MCF 10A (cell line): ENCODE measurements around the gene PELO. TPM values are rescaled to one million over a fixed set of nuclear protein-coding genes. Genes with fewer than 3 reads are reported as not detected.

Experiments
- BruUV-seq: library from RNA; stranded (reverse); fragments of 400-500 nt; replicated peaks from 2 replicates; lab custom pipeline; 2021; lab: Mats Ljungman, UMichigan
- CTCF ChIA-PET: fragments of 300-600 bp; sonication (Branson Sonifier 250); formaldehyde crosslinking; extraction: SDS; loops from one replicate; lab custom pipeline; 2021; ENCODE audit warnings: antibody characterized with exemption, inconsistent platforms; lab: Yijun Ruan, JAX
- POLR2A ChIA-PET: fragments of 300-600, 350-650 bp; sonication (Branson Sonifier 250); formaldehyde crosslinking; extraction: SDS; loops from one replicate; lab custom pipeline; 2020; ENCODE audit warnings: antibody characterized with exemption, inconsistent platforms; lab: Yijun Ruan, JAX
- DNase-seq: peaks from one replicate; pipeline ENCODE4 v3.0.0-alpha.2; 2018; ENCODE audit not compliant: unreplicated experiment
- H3K27ac Mint-ChIP-seq: one replicate; pipeline ENCODE4 v1.8.0; 2022; ENCODE audit warnings: mild to moderate bottlenecking, low read depth, mixed read lengths; ENCODE audit not compliant: unreplicated experiment
- H3K27me3 Mint-ChIP-seq: one replicate; pipeline ENCODE4 v1.8.0; 2022; ENCODE audit warnings: mixed read lengths; ENCODE audit not compliant: insufficient read depth, unreplicated experiment
- H3K36me3 Mint-ChIP-seq: one replicate; pipeline ENCODE4 v1.8.0; 2022; ENCODE audit warnings: mild to moderate bottlenecking, moderate library complexity, mixed read lengths; ENCODE audit not compliant: insufficient read depth, unreplicated experiment
- H3K4me1 Mint-ChIP-seq: one replicate; pipeline ENCODE4 v1.8.0; 2022; ENCODE audit warnings: mixed read lengths; ENCODE audit not compliant: insufficient read depth, unreplicated experiment
- H3K4me3 Mint-ChIP-seq: one replicate; pipeline ENCODE4 v1.8.0; 2022; ENCODE audit warnings: mild to moderate bottlenecking, moderate library complexity, mixed read lengths; ENCODE audit not compliant: unreplicated experiment
- H3K9me3 Mint-ChIP-seq: one replicate; pipeline ENCODE4 v1.8.0; 2022; ENCODE audit warnings: mixed read lengths; ENCODE audit not compliant: unreplicated experiment
- intact Hi-C: fragments of 100-400 bp; cut with micrococcal nuclease; formaldehyde crosslinking; loops from 2 replicates; pipeline ENCODE4 v1.14.1; 2022
- total RNA-seq: library from RNA; stranded (reverse); gene quantifications from 2 replicates; pipeline ENCODE4 v1.2.3, GENCODE V29; 2022
- TF ChIP-seq, protein P1 (sequence below): fragments of 200-600 bp; IDR thresholded peaks from one replicate; pipeline ENCODE4 v1.8.0; 2022; ENCODE audit warnings: antibody characterized with exemption, mild to moderate bottlenecking; ENCODE audit not compliant: unreplicated experiment

PELO gene
- total RNA-seq, 1 experiment from 2014 or later: 22.5 TPM

DNA sequence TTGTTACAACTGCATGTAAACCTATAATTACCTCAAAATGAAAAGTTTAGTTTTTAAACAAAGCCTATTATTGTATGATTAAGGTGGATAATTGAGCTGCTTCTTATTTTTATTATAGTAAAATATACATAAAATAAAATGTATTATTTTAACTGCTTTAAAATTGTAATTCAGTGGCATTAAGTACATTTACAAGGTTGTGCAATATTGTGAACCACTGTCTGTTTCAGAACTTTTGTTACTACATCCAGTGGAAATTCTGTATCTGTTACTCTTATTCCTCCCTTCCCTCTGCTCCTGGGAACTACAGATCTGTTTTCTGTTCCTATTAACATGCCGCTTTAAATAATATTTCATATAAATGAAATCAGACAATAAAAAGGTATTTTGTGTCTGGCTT is 37.1 kb downstream of the PELO start:
- Mint-ChIP-seq H3K4me1 (no peaks in the 10 kb centered on the region), H3K4me3 (no peak overlapping the region), H3K9me3 (no peaks in the 10 kb centered on the region), H3K36me3 (no peaks in the 10 kb centered on the region), H3K27me3 (no peaks in the 10 kb centered on the region), H3K27ac (no peak overlapping the region)
- no peak for DNase-seq
- POLR2A ChIA-PET: interaction anchor here (0.7 kb wide), 1 partner anchor 493 kb away, joined by 3 read pairs; no protein-coding TSS in a partner anchor
- BruUV-seq: no TSS peak
- CTCF ChIA-PET: interaction anchor here (0.6 to 1.6 kb wide), 3 partner anchors 10 to 52 kb away, joined by 3 to 5 read pairs (median 3); no protein-coding TSS in a partner anchor
- intact Hi-C loops: no loop called here
- TF ChIP-seq, protein P1, sequence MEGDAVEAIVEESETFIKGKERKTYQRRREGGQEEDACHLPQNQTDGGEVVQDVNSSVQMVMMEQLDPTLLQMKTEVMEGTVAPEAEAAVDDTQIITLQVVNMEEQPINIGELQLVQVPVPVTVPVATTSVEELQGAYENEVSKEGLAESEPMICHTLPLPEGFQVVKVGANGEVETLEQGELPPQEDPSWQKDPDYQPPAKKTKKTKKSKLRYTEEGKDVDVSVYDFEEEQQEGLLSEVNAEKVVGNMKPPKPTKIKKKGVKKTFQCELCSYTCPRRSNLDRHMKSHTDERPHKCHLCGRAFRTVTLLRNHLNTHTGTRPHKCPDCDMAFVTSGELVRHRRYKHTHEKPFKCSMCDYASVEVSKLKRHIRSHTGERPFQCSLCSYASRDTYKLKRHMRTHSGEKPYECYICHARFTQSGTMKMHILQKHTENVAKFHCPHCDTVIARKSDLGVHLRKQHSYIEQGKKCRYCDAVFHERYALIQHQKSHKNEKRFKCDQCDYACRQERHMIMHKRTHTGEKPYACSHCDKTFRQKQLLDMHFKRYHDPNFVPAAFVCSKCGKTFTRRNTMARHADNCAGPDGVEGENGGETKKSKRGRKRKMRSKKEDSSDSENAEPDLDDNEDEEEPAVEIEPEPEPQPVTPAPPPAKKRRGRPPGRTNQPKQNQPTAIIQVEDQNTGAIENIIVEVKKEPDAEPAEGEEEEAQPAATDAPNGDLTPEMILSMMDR: no peak

DNA sequence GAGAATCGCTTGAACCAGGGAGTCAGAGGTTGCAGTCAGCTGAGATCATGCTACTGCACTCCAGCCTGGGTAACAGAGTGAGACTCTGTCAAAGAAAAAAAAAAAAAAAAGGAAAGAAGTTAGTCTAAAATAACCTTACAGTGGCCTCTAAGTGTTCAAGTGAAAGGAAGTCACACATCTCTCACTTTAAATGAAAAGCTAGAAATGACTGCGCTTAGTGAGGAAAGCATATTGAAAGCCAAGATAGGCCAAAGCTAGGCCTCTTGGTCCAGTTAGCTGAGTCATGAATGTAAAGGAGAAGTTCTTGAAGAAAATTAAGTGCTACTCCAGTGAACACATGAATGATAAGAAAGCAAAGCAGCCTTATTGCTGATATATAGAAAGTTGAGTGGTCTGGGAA is 38.1 kb downstream of the PELO start:
- intact Hi-C loops: no loop called here
- BruUV-seq: no TSS peak
- Mint-ChIP-seq H3K4me1 (no peaks in the 10 kb centered on the region), H3K36me3 (no peaks in the 10 kb centered on the region), H3K9me3 (no peaks in the 10 kb centered on the region), H3K27ac (no peak overlapping the region), H3K27me3 (no peaks in the 10 kb centered on the region), H3K4me3 (no peak overlapping the region)
- DNase-seq: no peak
- TF ChIP-seq, protein P1: no peak
- POLR2A ChIA-PET: interaction anchor here (0.9 to 1.2 kb wide), 3 partner anchors 10 to 26 kb away, joined by 3 to 7 read pairs (median 3); no protein-coding TSS in a partner anchor
- CTCF ChIA-PET: interaction anchor here (1.0 kb wide), 1 partner anchor 90 kb away, joined by 4 read pairs; no protein-coding TSS in a partner anchor

DNA sequence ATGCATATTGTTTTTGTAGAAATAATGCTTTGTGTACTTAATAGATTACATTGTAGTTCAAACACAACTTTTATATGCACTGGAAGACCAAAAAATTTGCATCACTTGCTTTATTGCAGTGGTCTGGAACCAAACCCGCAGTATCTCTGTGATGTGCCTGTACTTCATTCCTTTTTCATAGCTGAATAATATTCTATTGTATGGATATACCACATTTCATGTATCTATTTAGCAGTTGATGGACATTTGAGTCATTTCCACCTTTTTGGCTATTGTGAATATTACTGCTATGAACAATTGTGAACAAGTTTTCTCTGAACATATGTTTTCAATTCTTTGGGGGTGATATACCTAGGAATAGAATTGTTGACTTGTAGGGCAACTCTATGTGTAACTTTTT is 40.1 kb downstream of the PELO start:
- H3K27ac Mint-ChIP-seq: no peak overlapping the region
- H3K9me3 Mint-ChIP-seq: no peaks in the 10 kb centered on the region
- no peak overlapping the region for H3K4me3 Mint-ChIP-seq
- no peaks in the 10 kb centered on the region for H3K27me3 Mint-ChIP-seq
- ChIA-PET POLR2A (no interaction called here), CTCF (no interaction called here)
- intact Hi-C loops: no loop called here
- peaks cover 5% of the 10 kb centered on the region for H3K4me1 Mint-ChIP-seq
- no peak for DNase-seq
- BruUV-seq: no TSS peak
- TF ChIP-seq, protein P1: no peak
- no peaks in the 10 kb centered on the region for H3K36me3 Mint-ChIP-seq

DNA sequence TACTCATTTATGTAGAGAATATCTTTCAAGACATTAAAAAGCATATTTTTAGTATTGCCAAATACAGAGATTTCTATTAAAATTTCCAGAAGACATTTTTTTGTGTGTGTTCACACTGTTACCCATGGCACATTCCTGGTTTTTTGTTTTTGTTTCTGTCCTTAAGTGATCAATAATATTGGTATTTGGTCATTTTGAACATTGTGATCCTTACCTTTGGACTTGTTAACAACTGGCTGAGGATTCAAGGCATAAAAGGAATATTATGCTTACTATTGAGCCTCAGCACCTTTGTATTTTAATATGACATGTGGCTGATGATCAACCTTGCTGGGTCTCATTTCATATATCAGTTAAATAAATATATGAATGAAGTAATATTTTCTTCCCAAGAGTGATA is 41.9 kb downstream of the PELO start:
- Mint-ChIP-seq H3K36me3 (no peaks in the 10 kb centered on the region), H3K27ac (no peak overlapping the region), H3K4me3 (no peak overlapping the region), H3K27me3 (no peaks in the 10 kb centered on the region), H3K4me1 (peaks cover 5% of the 10 kb centered on the region), H3K9me3 (peaks cover 5% of the 10 kb centered on the region)
- ChIA-PET POLR2A (no interaction called here), CTCF (interaction anchor here (0.8 kb wide), 1 partner anchor 90 kb away, joined by 3 read pairs; no protein-coding TSS in a partner anchor)
- no TSS peak for BruUV-seq
- intact Hi-C loops: no loop called here
- TF ChIP-seq, protein P1: no peak
- no peak for DNase-seq
